Lower leg skin (tissue), 4 donors: ENCODE results near the gene OVOL2. TPM values are rescaled to one million over a fixed set of nuclear protein-coding genes. Genes with fewer than 3 reads are reported as not detected.

Source experiments
- DNase-seq, 2 donors: peaks; one replicate each; pipeline ENCODE4 v3.0.0-alpha.2; 2019; ENCODE audit warnings: low spot score in 2 of 2
- H3K4me3 ChIP-seq: fragments of 200-600 bp; sonication (generic); 2 replicates; pipeline ENCODE4 v1.5.1; 2017; ENCODE audit warnings: mild to moderate bottlenecking, low read depth; ENCODE audit not compliant: poor library complexity, severe bottlenecking
- CTCF ChIP-seq, 3 donors: fragments of 450-650 bp; IDR thresholded peaks; one replicate each; pipeline ENCODE4 v1.5.1; 2016; ENCODE audit warnings: antibody characterized with exemption in 3 of 3, mild to moderate bottlenecking in 3 of 3, moderate library complexity in 2 of 3
- POLR2A ChIP-seq, 2 donors: fragments of 450-650 bp; IDR thresholded peaks; one replicate each; pipeline ENCODE4 v1.6.1; 2016 to 2017; ENCODE audit warnings: antibody characterized with exemption in 2 of 2, mild to moderate bottlenecking in 1 of 2, moderate library complexity in 1 of 2
- WGBS, 2 donors: methylation state at CpG; one replicate each; pipeline ENCODE4 v1.1.5; 2018; 5-methylcytosine and 5-hydroxymethylcytosine counted together
- intact Hi-C: fragments of 100-400 bp; cut with DNase I; formaldehyde crosslinking; loops from one replicate; pipeline ENCODE4 v1.15.0; 2023; ENCODE audit warnings: low total_unique reads
- total RNA-seq, 4 donors: library from RNA; depleted of rRNA; stranded (reverse); fragments of >200 nt; gene quantifications; one replicate each; pipeline ENCODE4 v1.1.0, GENCODE V29; 2016

Gene OVOL2
- total RNA-seq, 4 donors from 2014 or later = 22.9 to 46.6 (median 31.4) TPM

GRCh38 chr20:17992224-17992637 lies 65.5 kb downstream of the OVOL2 start:
- TF ChIP-seq POLR2A (IDR thresholded peaks at IDR 0.05) = no peak
- TF ChIP-seq CTCF (IDR thresholded peaks at IDR 0.05) = no peak
- 82 to 83% methylated on average over 6 of the region's 6 CpGs for WGBS, 2 donors
- H3K4me3 ChIP-seq = no peak overlapping the region
- DNase-seq = no peak
- intact Hi-C loops = no loop called here

- no peak overlapping the region for H3K4me3 ChIP-seq
- DNase-seq = no peak
- TF ChIP-seq POLR2A (IDR thresholded peaks at IDR 0.05) (no peak), CTCF (IDR thresholded peaks at IDR 0.05) (no peak)
- intact Hi-C loops = no loop called here
- WGBS, 2 donors = 82 to 87% methylated on average over 10 of the region's 10 CpGs
These were observed 67.3 kb downstream of the OVOL2 start for GRCh38 chr20:17990278-17990972.

- TF ChIP-seq POLR2A (IDR thresholded peaks at IDR 0.05) = no peak
- TF ChIP-seq CTCF (IDR thresholded peaks at IDR 0.05) = no peak
- WGBS, 2 donors = 84 to 91% methylated on average over 3 of the region's 3 CpGs
- intact Hi-C loops = loop anchor here (1.0 to 10.0 kb wide), 2 partner anchors 27 to 1167 kb away; no protein-coding TSS in a partner anchor
- no peak overlapping the region for H3K4me3 ChIP-seq
- no peak for DNase-seq
These were observed 69.7 kb downstream of the OVOL2 start for GRCh38 chr20:17987988-17988387.

GRCh38 chr20:17985388-17986018 lies 72.2 kb downstream of the OVOL2 start:
- WGBS, 2 donors = 91 to 93% methylated on average over 7 of the region's 7 CpGs
- intact Hi-C loops = loop anchor here (10.0 kb wide), 1 partner anchor 1169 kb away; no protein-coding TSS in a partner anchor
- no peak overlapping the region for H3K4me3 ChIP-seq
- no peak for TF ChIP-seq POLR2A (IDR thresholded peaks at IDR 0.05)
- TF ChIP-seq CTCF (IDR thresholded peaks at IDR 0.05) = no peak
- DNase-seq = no peak

- intact Hi-C loops = no loop called here
- no peak for DNase-seq
- no peak overlapping the region for H3K4me3 ChIP-seq
- TF ChIP-seq CTCF (IDR thresholded peaks at IDR 0.05) (no peak), POLR2A (IDR thresholded peaks at IDR 0.05) (no peak)
- 91 to 93% methylated on average over 6 of the region's 6 CpGs for WGBS, 2 donors
These were observed 81.4 kb downstream of the OVOL2 start for GRCh38 chr20:17976305-17976704.

Other genes starting within 250 kb of the OVOL2 start
- 10 to 100 TPM; 44.6 to 70.7 (median 66.0) TPM for gene SNX5, start 89.1 kb downstream of the OVOL2 start, total RNA-seq
- gene MGME1, start 88.9 kb downstream of the OVOL2 start, total RNA-seq = 10 to 100 TPM; 21.9 to 36.3 (median 33.5) TPM
- gene KAT14, start 79.9 kb upstream of the OVOL2 start, total RNA-seq = 10 to 100 TPM; 11.0 to 21.9 (median 14.6) TPM
- gene PET117, start 79.9 kb upstream of the OVOL2 start, total RNA-seq = 10 to 100 TPM; 11.5 to 14.7 (median 13.3) TPM
- 10 to 100 TPM; 14.3 to 27.8 (median 23.7) TPM for gene ZNF133, start 230.6 kb upstream of the OVOL2 start, total RNA-seq